Thoracic aorta (tissue), 2 donors: ENCODE data around the gene CTXN2. TPM values are rescaled to one million over a fixed set of nuclear protein-coding genes. Genes with fewer than 3 reads are reported as not detected.

Source experiments
- ATAC-seq: fragments of 150-250 bp; one replicate; pipeline ENCODE4 v1.8.0; 2017; ENCODE audit warnings: low read depth; ENCODE audit not compliant: insufficient number of reproducible peaks, low FRiP score
- DNase-seq: peaks from one replicate; pipeline ENCODE4 v3.0.0-alpha.2; 2020; ENCODE audit warnings: low spot score
- H3K27ac ChIP-seq, 2 donors: fragments of 200-600 bp; sonication (generic); 1 replicate in 1 of 2; 2 replicates in 1 of 2; pipeline ENCODE4 v1.5.1; 2016; ENCODE audit warnings: mild to moderate bottlenecking in 2 of 2, moderate library complexity in 2 of 2
- H3K27me3 ChIP-seq: fragments of 200-600 bp; sonication (generic); replicated peaks from 2 replicates; pipeline ENCODE4 v1.6.0; 2016; ENCODE audit warnings: mild to moderate bottlenecking; ENCODE audit not compliant: insufficient read depth
- H3K36me3 ChIP-seq: fragments of 200-600 bp; sonication (generic); one replicate; pipeline ENCODE4 v1.5.1; 2016
- H3K4me1 ChIP-seq, 2 donors: fragments of 200-600 bp; sonication (generic); 1 replicate in 1 of 2; 2 replicates in 1 of 2; pipeline versions ENCODE4 v1.5.1 to v1.6.0; 2016; ENCODE audit warnings: low read depth in 2 of 2, mild to moderate bottlenecking in 1 of 2; ENCODE audit not compliant: control insufficient read depth in 1 of 2
- H3K4me3 ChIP-seq: fragments of 200-600 bp; sonication (generic); 2 replicates; pipeline ENCODE4 v1.5.1; 2016; ENCODE audit warnings: mild to moderate bottlenecking
- H3K9me3 ChIP-seq: fragments of 200-600 bp; sonication (generic); 2 replicates; pipeline ENCODE4 v1.5.1; 2016
- total RNA-seq, 2 donors: library from RNA; depleted of rRNA; stranded (reverse); fragments of >200 nt; gene quantifications; one replicate each; pipeline versions ENCODE4 v1.1.0 to v1.2.3, GENCODE V29; 2016
- TF ChIP-seq, protein P1 (sequence below): fragments of 200-600 bp; sonication (generic); IDR thresholded peaks from one replicate; pipeline ENCODE4 v1.5.1; 2019; ENCODE audit warnings: antibody characterized with exemption

CTXN2 gene
- total RNA-seq, 2 donors from 2014 or later = not detected

DNA sequence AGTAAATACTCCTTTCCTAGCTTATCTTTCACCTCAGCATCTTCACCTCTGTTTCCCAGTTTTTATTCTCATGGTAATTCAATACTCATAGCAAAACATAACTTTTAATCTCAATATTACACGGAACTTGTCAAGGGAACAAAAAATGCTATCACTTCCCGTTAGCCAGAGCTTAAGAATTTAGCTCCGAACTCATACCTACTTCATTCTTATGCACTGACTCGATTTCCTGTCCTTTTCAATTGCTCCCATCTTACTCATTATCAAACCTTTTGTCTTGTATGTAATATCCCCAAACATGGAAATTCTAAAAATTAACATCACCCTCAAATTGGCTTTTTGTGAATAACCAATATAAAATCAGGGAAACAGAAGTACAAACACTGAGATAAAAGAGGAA is 41.6 kb upstream of the CTXN2 start:
- no peaks in the 10 kb centered on the region for H3K9me3 ChIP-seq
- no peak for DNase-seq
- TF ChIP-seq, protein P1, sequence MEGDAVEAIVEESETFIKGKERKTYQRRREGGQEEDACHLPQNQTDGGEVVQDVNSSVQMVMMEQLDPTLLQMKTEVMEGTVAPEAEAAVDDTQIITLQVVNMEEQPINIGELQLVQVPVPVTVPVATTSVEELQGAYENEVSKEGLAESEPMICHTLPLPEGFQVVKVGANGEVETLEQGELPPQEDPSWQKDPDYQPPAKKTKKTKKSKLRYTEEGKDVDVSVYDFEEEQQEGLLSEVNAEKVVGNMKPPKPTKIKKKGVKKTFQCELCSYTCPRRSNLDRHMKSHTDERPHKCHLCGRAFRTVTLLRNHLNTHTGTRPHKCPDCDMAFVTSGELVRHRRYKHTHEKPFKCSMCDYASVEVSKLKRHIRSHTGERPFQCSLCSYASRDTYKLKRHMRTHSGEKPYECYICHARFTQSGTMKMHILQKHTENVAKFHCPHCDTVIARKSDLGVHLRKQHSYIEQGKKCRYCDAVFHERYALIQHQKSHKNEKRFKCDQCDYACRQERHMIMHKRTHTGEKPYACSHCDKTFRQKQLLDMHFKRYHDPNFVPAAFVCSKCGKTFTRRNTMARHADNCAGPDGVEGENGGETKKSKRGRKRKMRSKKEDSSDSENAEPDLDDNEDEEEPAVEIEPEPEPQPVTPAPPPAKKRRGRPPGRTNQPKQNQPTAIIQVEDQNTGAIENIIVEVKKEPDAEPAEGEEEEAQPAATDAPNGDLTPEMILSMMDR = no peak
- H3K4me1 ChIP-seq = peaks cover 5 to 18% of the 10 kb centered on the region in 2 donors
- ATAC-seq = no peak
- no peaks in the 10 kb centered on the region for H3K27me3 ChIP-seq
- peak overlapping the region in 1 of 2 donors; percentile 44 for H3K27ac ChIP-seq
- peaks cover 12% of the 10 kb centered on the region for H3K36me3 ChIP-seq
- H3K4me3 ChIP-seq = no peak overlapping the region

- TF ChIP-seq, protein P1 = no peak
- H3K36me3 ChIP-seq = peaks cover 7% of the 10 kb centered on the region
- no peak overlapping the region for H3K4me3 ChIP-seq
- H3K27me3 ChIP-seq = no peaks in the 10 kb centered on the region
- no peaks in the 10 kb centered on the region for H3K4me1 ChIP-seq
- ATAC-seq (no peak), DNase-seq (no peak)
- H3K9me3 ChIP-seq = no peaks in the 10 kb centered on the region
- H3K27ac ChIP-seq = no peak overlapping the region
Measured at GRCh38 chr15:48153526-48153925, 37.9 kb upstream of the CTXN2 start.

DNA sequence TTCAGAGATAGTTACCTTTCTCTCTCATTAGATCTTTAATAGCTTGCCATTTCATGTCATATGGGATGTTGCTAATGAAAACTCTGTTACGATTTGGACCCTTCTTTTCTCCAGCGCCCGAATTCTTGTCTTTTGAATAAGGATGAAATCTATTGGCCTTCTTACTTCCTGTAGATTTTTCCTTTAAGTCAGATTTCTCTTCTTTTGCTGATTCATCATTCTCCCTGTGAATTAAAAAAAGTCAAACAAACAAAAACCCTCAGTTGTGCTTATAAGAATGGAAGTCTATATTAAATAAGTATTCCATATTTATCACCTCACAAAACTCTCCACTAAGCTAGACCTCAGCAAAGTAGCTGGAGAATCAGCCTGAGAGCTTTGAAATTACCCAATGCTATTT is 22.8 kb upstream of the CTXN2 start:
- Histone ChIP-seq H3K4me1 (peaks cover 4 to 22% of the 10 kb centered on the region in 2 donors), H3K4me3 (no peak overlapping the region), H3K27ac (no peak overlapping the region), H3K27me3 (no peaks in the 10 kb centered on the region), H3K36me3 (peaks cover 5% of the 10 kb centered on the region), H3K9me3 (no peaks in the 10 kb centered on the region)
- DNase-seq (no peak), ATAC-seq (no peak)
- TF ChIP-seq, protein P1 = no peak

DNA sequence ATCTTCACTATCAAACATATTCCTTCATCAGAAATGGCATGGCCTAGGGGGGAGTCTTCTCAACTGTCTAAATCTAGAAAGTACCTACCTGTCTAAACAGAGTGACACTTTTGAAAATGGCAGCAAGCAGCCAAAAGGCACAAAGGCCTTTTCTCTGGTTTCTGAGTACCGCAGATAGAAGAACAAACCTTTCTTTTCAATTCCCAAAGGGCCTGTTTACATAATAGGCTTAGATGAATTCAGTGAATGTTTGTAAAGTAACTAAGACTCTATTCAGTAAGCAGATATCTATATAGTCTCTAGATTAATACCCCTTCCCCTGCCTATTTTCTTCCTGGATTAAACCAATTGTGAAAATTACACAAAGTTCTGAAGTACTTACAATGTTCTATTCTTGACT is 20.5 kb upstream of the CTXN2 start:
- Histone ChIP-seq H3K4me3 (no peak overlapping the region), H3K4me1 (peaks cover 4 to 30% of the 10 kb centered on the region in 2 donors), H3K9me3 (no peaks in the 10 kb centered on the region), H3K27me3 (no peaks in the 10 kb centered on the region), H3K27ac (no peak overlapping the region), H3K36me3 (no peaks in the 10 kb centered on the region)
- TF ChIP-seq, protein P1 = no peak
- ATAC-seq (no peak), DNase-seq (no peak)

GRCh38 chr15:48175126-48175525 is 16.3 kb upstream of the CTXN2 start:
- Histone ChIP-seq H3K4me3 (no peak overlapping the region), H3K4me1 (peaks cover 8 to 23% of the 10 kb centered on the region in 2 donors), H3K36me3 (no peaks in the 10 kb centered on the region), H3K27ac (no peak overlapping the region), H3K27me3 (no peaks in the 10 kb centered on the region), H3K9me3 (no peaks in the 10 kb centered on the region)
- no peak for DNase-seq
- TF ChIP-seq, protein P1 = no peak
- no peak for ATAC-seq
